ENCODE measurements around the gene PREB.

DNA sequence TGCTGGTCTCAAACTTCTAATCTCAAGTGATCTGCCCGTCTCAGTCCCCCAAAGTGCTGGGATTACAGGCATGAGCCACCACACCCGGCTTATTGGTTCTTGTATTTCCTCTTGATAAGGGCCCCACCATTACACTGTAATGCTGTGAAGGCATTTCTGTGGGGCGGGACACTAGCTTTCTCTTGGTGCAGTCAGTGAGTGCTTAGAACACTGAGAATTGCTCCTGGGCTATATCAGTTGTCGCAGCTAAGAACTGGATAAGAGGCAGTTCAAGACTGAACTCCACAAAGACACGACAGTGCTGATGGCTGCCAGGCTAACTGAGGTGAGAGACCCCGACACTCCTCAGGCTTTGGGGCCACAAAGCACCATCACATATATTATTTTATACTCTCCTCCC is 45.8 kb downstream of the PREB start:
- TF ChIP-seq, protein P1, sequence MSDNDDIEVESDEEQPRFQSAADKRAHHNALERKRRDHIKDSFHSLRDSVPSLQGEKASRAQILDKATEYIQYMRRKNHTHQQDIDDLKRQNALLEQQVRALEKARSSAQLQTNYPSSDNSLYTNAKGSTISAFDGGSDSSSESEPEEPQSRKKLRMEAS (IDR thresholded peaks at IDR 0.05) = no peak
- TF ChIP-seq RAD21 (IDR thresholded peaks at IDR 0.05; ENCODE audit: low read depth) (no peak), TEAD4 (IDR thresholded peaks at IDR 0.05) (no peak), TCF12 (IDR thresholded peaks at IDR 0.05; ENCODE audit: low read depth) (no peak), EP300 (IDR thresholded peaks at IDR 0.05; ENCODE audit: borderline replicate concordance) (no peak), CREB1 (IDR thresholded peaks at IDR 0.05; ENCODE audit: low read depth) (no peak), YY1 (IDR thresholded peaks at IDR 0.05; ENCODE audit: low read depth) (no peak)
- TF ChIP-seq, protein P2, sequence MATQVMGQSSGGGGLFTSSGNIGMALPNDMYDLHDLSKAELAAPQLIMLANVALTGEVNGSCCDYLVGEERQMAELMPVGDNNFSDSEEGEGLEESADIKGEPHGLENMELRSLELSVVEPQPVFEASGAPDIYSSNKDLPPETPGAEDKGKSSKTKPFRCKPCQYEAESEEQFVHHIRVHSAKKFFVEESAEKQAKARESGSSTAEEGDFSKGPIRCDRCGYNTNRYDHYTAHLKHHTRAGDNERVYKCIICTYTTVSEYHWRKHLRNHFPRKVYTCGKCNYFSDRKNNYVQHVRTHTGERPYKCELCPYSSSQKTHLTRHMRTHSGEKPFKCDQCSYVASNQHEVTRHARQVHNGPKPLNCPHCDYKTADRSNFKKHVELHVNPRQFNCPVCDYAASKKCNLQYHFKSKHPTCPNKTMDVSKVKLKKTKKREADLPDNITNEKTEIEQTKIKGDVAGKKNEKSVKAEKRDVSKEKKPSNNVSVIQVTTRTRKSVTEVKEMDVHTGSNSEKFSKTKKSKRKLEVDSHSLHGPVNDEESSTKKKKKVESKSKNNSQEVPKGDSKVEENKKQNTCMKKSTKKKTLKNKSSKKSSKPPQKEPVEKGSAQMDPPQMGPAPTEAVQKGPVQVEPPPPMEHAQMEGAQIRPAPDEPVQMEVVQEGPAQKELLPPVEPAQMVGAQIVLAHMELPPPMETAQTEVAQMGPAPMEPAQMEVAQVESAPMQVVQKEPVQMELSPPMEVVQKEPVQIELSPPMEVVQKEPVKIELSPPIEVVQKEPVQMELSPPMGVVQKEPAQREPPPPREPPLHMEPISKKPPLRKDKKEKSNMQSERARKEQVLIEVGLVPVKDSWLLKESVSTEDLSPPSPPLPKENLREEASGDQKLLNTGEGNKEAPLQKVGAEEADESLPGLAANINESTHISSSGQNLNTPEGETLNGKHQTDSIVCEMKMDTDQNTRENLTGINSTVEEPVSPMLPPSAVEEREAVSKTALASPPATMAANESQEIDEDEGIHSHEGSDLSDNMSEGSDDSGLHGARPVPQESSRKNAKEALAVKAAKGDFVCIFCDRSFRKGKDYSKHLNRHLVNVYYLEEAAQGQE (IDR thresholded peaks at IDR 0.05; ENCODE audit: low read depth) = no peak

All from Ishikawa (cell line).